CD4-positive, alpha-beta T cell treated with Interleukin-4 for 4 hours (primary cell): ENCODE results near the gene LAP3.
A peak's percentile ranks its signal among the peaks of the same experiment; 100 is the strongest.
"Not testable (repeated sequence)": the region's sequence is repeated elsewhere in the genome, so short reads cannot be mapped to it uniquely, and the experiment has no call there.

Source experiments
- DNase-seq: peaks from one replicate; pipeline ENCODE4 v3.0.0-alpha.2; 2020

The LAP3 gene

GRCh38 chr4:17565846-17566245 is 11.2 kb upstream of the LAP3 start:
- no peak for DNase-seq

- no peak for DNase-seq
Measured at GRCh38 chr4:17567271-17567670, 9.7 kb upstream of the LAP3 start.

DNA sequence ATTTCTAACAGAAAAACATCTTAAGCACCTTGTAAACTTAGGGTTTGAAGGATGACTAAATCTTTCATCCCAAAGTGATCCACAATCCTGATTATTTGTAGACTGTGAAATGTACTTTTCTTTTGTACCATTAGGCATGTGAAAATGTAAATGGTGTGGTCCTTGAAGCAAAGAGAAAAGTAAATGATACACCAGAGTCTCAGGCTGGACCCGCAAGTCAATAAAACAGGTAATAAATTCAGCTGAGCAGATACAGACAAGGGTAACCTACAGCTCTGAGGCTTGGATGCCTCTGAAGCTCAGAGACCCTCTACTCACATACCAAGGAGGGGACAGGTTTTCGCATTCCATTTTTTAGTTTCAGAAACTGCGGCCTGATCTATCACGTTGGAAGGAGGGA is 2.8 kb upstream of the LAP3 start:
- no peak for DNase-seq

DNA sequence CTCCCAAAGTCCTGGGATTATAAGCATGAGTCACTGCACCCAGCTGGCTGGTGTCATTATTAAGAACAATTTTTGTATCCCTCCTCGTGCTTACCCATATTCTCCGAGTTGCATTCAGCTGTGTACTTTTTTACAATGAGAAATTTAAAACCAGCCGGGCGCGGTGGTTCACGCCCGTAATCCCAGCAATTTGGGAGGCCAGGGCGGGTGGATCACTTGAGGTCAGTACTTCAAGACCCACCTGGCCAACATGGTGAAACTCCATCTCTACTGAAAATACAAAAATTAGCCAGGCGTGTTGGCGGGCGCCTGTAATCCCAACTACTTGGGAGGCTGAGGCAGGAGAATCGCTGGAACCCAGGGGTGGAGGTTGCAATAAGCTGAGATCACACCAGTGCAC is 1.8 kb upstream of the LAP3 start:
- DNase-seq: not testable (repeated sequence)

DNA sequence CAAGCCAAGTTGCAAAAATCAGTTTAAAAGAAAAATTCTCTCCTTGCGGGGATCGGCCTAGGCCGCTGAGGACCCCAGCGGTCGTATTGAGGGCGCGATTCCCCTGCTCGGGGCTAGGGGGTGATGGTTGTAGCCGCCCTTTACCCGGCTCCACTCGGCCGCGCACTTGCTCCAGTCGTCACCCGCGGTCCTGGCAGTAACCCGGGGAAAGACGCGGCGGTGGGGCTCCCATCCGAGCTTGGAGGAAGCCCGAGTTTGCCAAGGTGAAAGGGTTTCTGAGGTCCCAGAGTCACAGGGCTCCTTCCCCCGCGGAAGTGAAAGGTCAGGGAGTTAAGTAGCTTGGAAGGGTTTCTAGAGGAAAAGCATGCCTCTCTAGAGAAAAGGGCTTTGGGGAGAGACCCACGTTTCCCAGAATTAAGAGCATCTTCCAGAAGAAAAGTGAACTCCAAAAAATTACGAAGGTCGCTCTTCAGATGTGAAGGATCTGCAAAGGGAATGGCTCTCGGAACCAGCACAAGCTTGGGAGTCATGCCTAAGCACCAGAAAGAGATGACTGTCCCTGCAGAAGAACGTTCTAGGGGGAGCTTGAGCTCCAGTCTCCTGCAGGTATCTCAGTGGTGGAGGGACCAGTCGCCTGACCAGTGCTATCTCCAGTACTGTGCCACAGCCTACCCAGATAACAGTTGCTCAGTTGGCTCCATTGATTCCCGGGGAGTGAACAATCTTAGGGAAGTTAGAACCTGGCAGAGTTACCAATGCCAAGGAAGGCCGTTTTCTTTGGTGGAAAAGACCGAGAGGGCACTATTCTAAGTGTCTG is 875 bp downstream of the LAP3 start:
- no peak for DNase-seq

DNA sequence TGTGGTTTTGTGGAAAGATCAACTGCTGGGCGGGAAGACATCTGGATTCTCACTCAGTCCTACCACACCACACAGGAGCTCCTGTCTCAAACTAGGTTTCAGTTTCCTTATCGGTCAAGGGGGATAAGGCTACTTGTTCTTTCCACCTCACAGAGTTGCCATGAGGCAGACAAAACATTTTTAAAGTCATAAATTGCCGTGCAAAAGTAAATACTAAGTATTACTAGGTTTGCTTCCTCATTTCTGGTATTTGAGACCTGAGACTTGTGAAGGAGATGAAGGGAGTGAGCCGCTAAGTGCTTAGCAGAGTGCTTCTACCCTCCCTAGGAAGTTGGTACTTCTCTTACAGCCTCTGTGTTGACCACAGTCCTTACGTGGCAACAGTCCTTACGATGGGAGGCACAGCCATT is 1.5 kb downstream of the LAP3 start:
- peak; percentile 21 for DNase-seq

- DNase-seq: no peak
Measured at GRCh38 chr4:17580969-17581368, 4.0 kb downstream of the LAP3 start.

GRCh38 chr4:17583276-17583675 is 6.3 kb downstream of the LAP3 start:
- DNase-seq: no peak

- no peak for DNase-seq
Measured at GRCh38 chr4:17583941-17584340, 6.9 kb downstream of the LAP3 start.

- no peak for DNase-seq
Measured at GRCh38 chr4:17584521-17585213, 7.7 kb downstream of the LAP3 start.

GRCh38 chr4:17587094-17587822 is 10.3 kb downstream of the LAP3 start:
- DNase-seq: no peak

DNA sequence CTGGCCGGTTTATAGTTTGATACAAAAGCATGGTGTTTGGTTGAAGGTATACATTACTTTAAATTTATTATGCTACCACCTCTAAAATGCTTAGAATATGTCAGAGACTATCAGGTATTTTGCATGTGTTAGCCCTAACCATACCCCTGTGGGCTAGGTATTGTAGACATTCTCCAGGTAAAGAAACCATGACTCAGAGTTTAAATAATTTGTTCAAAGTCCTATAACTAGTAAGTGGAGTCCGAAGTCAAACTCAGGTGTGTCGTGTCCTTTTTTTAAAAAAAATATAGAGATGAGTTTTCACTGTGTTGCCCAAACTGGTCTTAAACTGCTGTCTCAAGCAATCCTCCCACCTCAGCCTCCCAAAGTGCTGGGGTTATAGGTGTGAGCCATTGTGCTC is 12.4 kb downstream of the LAP3 start:
- no peak for DNase-seq

DNA sequence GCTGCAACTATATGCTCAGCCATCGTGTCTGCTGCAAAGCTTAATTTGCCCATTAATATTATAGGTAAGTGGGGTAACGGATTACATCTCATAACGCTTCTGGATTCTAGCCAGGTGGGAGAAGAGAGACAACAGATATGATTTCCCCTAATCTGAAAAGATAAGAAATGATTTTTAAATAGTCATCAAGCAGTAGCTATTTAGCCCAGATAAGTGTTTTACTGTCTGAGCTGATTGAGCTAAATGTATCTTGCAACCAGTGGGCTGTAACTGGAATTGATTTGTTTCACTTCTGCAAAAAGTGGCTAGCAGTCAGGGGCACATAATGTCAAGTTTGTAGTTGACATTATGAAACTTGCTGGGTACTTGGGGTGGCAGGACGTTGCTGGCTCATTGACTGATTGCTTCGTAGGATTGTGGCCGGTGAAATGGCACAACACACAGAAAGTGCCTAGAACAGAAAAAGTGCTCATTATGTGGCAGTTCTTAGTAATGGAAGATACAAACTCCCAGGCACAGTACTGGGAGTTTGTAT is 18.5 kb downstream of the LAP3 start:
- no peak for DNase-seq

- DNase-seq: no peak
Measured at GRCh38 chr4:17597517-17597916, 20.5 kb downstream of the LAP3 start.

DNA sequence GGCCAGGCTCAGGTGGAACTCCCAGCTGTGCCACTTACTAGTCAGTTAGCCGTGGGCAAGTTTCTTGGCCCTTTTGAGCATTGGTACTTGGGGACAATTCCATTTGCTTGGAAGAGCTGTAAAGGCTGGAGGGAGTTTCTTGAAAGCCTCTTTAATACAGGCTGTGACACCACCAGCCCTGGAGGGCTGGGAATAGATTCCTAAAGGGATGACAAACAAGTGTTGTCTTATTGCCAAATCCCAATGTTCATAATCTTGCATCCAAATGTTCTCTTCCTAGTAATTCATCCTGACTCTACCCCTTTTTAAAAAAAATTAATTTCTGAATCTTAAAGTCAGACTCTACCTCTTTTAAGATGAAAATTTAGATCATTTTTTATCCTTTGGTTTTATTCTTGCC is 22.8 kb downstream of the LAP3 start:
- DNase-seq: no peak

DNA sequence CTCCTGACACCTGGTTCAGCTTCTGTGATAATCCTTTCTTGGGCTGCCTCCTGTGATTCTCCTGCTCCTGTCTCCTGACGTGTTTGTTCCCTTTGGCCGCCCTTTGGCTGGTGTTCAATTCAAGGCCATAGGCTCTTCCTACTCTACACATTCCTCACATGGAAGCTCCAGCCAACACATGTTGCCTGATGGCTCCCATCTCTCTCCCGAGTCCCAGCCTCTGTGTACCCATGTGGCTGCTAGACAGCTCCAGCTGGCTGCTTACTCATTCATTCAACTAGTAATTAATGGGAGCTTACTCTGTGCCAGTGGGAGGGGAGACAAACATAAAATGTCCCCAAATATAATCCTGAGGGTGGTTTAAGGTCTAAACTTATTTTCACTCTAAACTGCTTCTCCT is 28.2 kb downstream of the LAP3 start:
- no peak for DNase-seq

DNA sequence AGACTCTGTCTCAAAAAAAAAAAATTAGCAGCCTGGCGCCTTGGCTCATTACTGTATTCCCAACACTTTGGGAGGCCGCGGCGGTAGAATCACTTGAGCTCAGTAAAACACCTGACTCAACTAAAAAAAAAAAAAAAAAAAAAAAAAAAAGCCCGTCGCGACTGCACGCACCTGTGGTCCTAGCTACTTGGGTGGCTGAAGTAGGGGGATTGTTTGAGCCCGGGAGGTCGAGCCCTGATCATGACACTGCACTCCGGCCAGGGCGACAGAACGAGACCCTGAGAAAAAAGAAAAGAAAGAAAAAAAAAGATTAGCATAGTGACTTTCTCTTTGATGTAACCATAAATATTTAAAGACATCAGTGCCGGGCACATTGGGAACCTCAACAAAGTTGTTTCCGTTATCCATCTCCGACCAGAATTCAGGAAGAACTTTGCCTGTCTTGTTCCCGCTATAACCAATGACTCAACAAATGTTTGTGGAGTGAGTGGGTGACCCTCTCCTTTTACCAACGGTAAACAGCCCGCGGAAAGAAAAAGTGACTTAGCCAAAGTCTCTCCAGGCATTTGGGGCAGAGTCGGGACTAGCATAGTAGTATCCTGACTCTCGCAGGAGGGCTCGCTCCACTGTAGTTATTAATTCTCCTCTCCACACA is 36.9 kb downstream of the LAP3 start:
- DNase-seq: no peak

- peak; percentile 95 for DNase-seq
Measured at GRCh38 chr4:17614416-17615299, 37.7 kb downstream of the LAP3 start, which contains the start of gene MED28. Gene MED28, plus strand, starts transcription at chr4:17614641. Its CDS starts 14 bp downstream, at chr4:17614655.

DNA sequence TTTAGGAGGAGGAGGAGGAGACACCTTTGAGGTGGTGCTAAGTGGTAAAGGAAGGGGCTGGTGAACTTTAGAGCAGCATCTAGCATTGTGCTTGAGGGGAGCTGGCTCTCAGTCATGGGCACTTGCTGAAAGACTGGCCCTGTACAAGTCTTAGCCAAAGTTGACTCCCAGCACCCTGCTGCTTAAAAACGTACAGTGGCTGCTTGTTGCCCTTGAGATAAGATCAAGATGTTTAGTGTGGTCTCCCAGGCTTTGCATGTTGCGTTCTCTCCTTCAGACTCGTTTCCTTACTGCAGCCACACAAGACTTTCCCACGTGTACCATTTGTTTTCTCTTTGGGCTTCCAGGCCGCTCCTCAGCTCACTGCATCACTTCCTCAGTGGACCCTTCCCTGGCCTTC is 39.3 kb downstream of the LAP3 start:
- DNase-seq: no peak

DNA sequence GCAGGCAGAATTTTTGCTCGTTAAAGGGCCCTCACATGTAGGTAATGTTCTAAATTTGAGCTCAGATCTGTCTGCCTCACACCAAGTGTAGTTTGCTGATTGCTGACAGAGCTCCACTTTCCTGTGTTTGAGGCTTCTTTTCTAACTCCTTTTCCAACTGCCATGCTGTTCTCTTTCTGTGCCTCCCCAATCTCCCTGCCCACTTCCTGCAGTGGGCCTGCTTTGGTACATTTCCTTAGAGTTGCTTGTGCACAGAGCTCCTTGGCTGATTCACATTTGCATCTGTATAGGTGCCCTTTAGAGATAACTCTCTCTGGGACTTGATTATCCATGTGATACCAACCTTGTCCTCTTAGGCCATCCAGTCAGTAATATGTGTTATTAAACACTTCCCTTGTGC is 41.9 kb downstream of the LAP3 start:
- no peak for DNase-seq

DNA sequence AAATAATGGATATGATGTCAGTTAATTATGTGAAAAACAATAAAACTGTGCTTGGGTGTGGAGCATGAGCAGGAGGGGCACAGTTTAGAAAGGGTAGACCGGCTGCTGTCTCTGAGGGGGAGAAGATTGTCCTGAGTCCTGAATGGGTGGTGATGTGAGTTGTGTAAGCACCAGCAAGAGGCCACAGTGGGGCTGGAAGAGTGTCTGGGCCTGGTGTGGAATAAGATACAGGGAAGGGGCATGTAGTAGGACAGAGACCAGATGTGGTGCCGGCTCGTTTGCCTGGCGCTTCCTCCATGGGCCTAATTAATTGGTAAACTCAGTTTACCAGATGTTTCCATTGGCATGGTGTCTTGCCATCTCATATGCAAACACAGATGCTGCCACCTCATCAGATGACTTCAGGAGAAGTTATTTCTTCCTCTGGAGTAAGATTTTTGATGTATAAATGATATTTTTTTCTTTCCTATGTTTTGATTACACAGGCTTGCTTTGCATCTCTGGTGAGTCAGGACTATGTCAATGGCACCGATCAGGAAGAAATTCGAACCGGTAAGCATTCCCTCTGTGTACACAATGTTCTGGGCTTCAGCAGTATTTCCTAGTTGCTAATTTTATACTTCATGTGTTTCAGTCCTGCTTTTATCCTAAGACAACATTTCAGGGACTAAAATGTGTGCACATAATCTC is 42.6 kb downstream of the LAP3 start:
- DNase-seq: no peak
